ENCODE results near the gene CTNNA3.

Gene CTNNA3

GRCh38 chr10:66265398-66265797 lies 1430.6 kb downstream of the CTNNA3 start:
- no peaks in the 10 kb centered on the region for H3K79me2 ChIP-seq (ENCODE audit: insufficient read depth, low read length)
- no peak overlapping the region for H2AFZ ChIP-seq (ENCODE audit: low read depth, low read length, severe bottlenecking)
- H3K27me3 ChIP-seq (ENCODE audit: low read length), result no peaks in the 10 kb centered on the region
- TF ChIP-seq CTCF (IDR thresholded peaks at IDR 0.05; ENCODE audit: insufficient read depth, low read length, poor library complexity, severe bottlenecking), result no peak
- TF ChIP-seq EZH2phosphoT487 (conservative IDR thresholded peaks at IDR 0.05; ENCODE audit: low read length), result no peak
- no peaks in the 10 kb centered on the region for H3K9me2 ChIP-seq (replicated peaks; ENCODE audit: insufficient read depth, low read length)
- H3K4me3 ChIP-seq (ENCODE audit: insufficient read depth, low read length, poor library complexity, severe bottlenecking), result no peak overlapping the region
- H3K9me3 ChIP-seq (ENCODE audit: insufficient read depth, low read length), result no peaks in the 10 kb centered on the region
- H3K36me3 ChIP-seq (ENCODE audit: low read length), result no peaks in the 10 kb centered on the region
- H3K4me2 ChIP-seq (ENCODE audit: low read depth, low read length, poor library complexity, severe bottlenecking), result no peak overlapping the region
- no peaks in the 10 kb centered on the region for H3F3A ChIP-seq (ENCODE audit: insufficient read depth)
- H4K20me1 ChIP-seq (ENCODE audit: low read depth, low read length), result no peaks in the 10 kb centered on the region
- H3K27ac ChIP-seq (ENCODE audit: low read depth, low read length), result no peak overlapping the region
- no peak overlapping the region for H3K9ac ChIP-seq (ENCODE audit: low read length)

GRCh38 chr10:66259836-66260235 lies 1436.2 kb downstream of the CTNNA3 start:
- H3K27ac ChIP-seq (ENCODE audit: low read depth, low read length), result no peak overlapping the region
- no peaks in the 10 kb centered on the region for H3K27me3 ChIP-seq (ENCODE audit: low read length)
- H3K9me3 ChIP-seq (ENCODE audit: insufficient read depth, low read length), result no peaks in the 10 kb centered on the region
- H2AFZ ChIP-seq (ENCODE audit: low read depth, low read length, severe bottlenecking), result no peak overlapping the region
- H3K4me3 ChIP-seq (ENCODE audit: insufficient read depth, low read length, poor library complexity, severe bottlenecking), result no peak overlapping the region
- no peaks in the 10 kb centered on the region for H3F3A ChIP-seq (ENCODE audit: insufficient read depth)
- no peaks in the 10 kb centered on the region for H4K20me1 ChIP-seq (ENCODE audit: low read depth, low read length)
- H3K4me2 ChIP-seq (ENCODE audit: low read depth, low read length, poor library complexity, severe bottlenecking), result no peak overlapping the region
- TF ChIP-seq CTCF (IDR thresholded peaks at IDR 0.05; ENCODE audit: insufficient read depth, low read length, poor library complexity, severe bottlenecking) (no peak), EZH2phosphoT487 (conservative IDR thresholded peaks at IDR 0.05; ENCODE audit: low read length) (no peak)
- H3K9me2 ChIP-seq (replicated peaks; ENCODE audit: insufficient read depth, low read length), result no peaks in the 10 kb centered on the region
- H3K79me2 ChIP-seq (ENCODE audit: insufficient read depth, low read length), result no peaks in the 10 kb centered on the region
- no peaks in the 10 kb centered on the region for H3K36me3 ChIP-seq (ENCODE audit: low read length)
- H3K9ac ChIP-seq (ENCODE audit: low read length), result no peak overlapping the region

GRCh38 chr10:66258693-66259092 lies 1437.3 kb downstream of the CTNNA3 start:
- H3K4me3 ChIP-seq (ENCODE audit: insufficient read depth, low read length, poor library complexity, severe bottlenecking), result no peak overlapping the region
- no peak overlapping the region for H3K4me2 ChIP-seq (ENCODE audit: low read depth, low read length, poor library complexity, severe bottlenecking)
- H3K27ac ChIP-seq (ENCODE audit: low read depth, low read length), result no peak overlapping the region

More at GRCh38 chr10:66258693-66259092, 1437.3 kb downstream of the CTNNA3 start:
- Histone ChIP-seq H3K9ac (ENCODE audit: low read length) (no peak overlapping the region), H3K36me3 (ENCODE audit: low read length) (no peaks in the 10 kb centered on the region), H4K20me1 (ENCODE audit: low read depth, low read length) (no peaks in the 10 kb centered on the region), H3K79me2 (ENCODE audit: insufficient read depth, low read length) (no peaks in the 10 kb centered on the region), H3K9me3 (ENCODE audit: insufficient read depth, low read length) (no peaks in the 10 kb centered on the region), H3F3A (ENCODE audit: insufficient read depth) (no peaks in the 10 kb centered on the region), H3K27me3 (ENCODE audit: low read length) (no peaks in the 10 kb centered on the region), H3K9me2 (replicated peaks; ENCODE audit: insufficient read depth, low read length) (no peaks in the 10 kb centered on the region), H2AFZ (ENCODE audit: low read depth, low read length, severe bottlenecking) (no peak overlapping the region)
- TF ChIP-seq CTCF (IDR thresholded peaks at IDR 0.05; ENCODE audit: insufficient read depth, low read length, poor library complexity, severe bottlenecking) (no peak), EZH2phosphoT487 (conservative IDR thresholded peaks at IDR 0.05; ENCODE audit: low read length) (no peak)
